GM12878 (cell line): ENCODE results near the gene SPART. TPM values are rescaled to one million over a fixed set of nuclear protein-coding genes. Genes with fewer than 3 reads are reported as not detected.

ENCODE experiments used
- ATAC-seq: fragments of 200-7000 bp; cut with Tn5 transposase; 3 replicates; pipeline ENCODE4 v1.9.1; 2020; ENCODE audit warnings: mild to moderate bottlenecking, moderate library complexity
- BruUV-seq: library from RNA; stranded (reverse); fragments of 400-500 nt; replicated peaks from 2 replicates; lab custom pipeline; 2021; lab: Mats Ljungman, UMichigan
- CTCF ChIA-PET: fragments of 300-600 bp; sonication (Branson Sonifier 250); formaldehyde crosslinking; extraction: SDS; loops from one replicate; lab custom pipeline; 2021; ENCODE audit warnings: inconsistent platforms; lab: Yijun Ruan, JAX
- POLR2A ChIA-PET: fragments of 350-600 bp; formaldehyde crosslinking; extraction: SDS; loops from one replicate; lab custom pipeline; 2021; ENCODE audit warnings: inconsistent platforms; lab: Charles Lee
- RAD21 ChIA-PET: fragments of 300-600 bp; sonication (Branson Sonifier 250); formaldehyde crosslinking; loops from one replicate; lab custom pipeline; 2023; ENCODE audit warnings: antibody characterized with exemption; ENCODE audit not compliant: unreplicated experiment; lab: Charles Lee
- SMC1A ChIA-PET: fragments of 300-600 bp; sonication (Branson Sonifier 250); formaldehyde crosslinking; loops from one replicate; lab custom pipeline; 2023; ENCODE audit not compliant: unreplicated experiment, uncharacterized antibody; lab: Charles Lee
- DNase-seq: peaks from one replicate; pipeline ENCODE4 v3.0.0-alpha.2; 2011; ENCODE audit warnings: low read depth, low spot score
- FAIRE-seq: peaks from 3 replicates; lab custom pipeline; 2011; peaks lifted over from hg19 to GRCh38; lab: Jason Lieb, UNC
- H2AFZ ChIP-seq: 2 replicates; pipeline ENCODE4 v1.6.0; 2011; ENCODE audit warnings: low read depth, low read length, control low read depth; ENCODE audit not compliant: control insufficient read depth
- H3K27ac ChIP-seq: 2 replicates; pipeline ENCODE4 v1.5.1; 2011; ENCODE audit warnings: control low read depth; ENCODE audit not compliant: control insufficient read depth, insufficient read depth
- H3K27me3 ChIP-seq, 2 experiments: replicated peaks in 1 of 2; 2 replicates each; pipeline versions ENCODE4 v1.6.0 to v1.6.1; 2011; ENCODE audit warnings: low read length in 1 of 2; ENCODE audit not compliant: control insufficient read depth in 2 of 2, insufficient read depth in 2 of 2
- H3K36me3 ChIP-seq, 2 experiments: 2 replicates each; pipeline ENCODE4 v1.5.1; 2011; ENCODE audit warnings: low read length in 1 of 2; ENCODE audit not compliant: control insufficient read depth in 2 of 2, insufficient read depth in 2 of 2
- H3K4me1 ChIP-seq: 2 replicates; pipeline ENCODE4 v1.6.1; 2011; ENCODE audit warnings: mild to moderate bottlenecking, low read length, moderate library complexity, mixed read lengths; ENCODE audit not compliant: control insufficient read depth, insufficient read depth
- H3K4me2 ChIP-seq: 2 replicates; pipeline ENCODE4 v1.6.0; 2011; ENCODE audit warnings: control low read depth; ENCODE audit not compliant: control insufficient read depth, insufficient read depth
- H3K4me3 ChIP-seq: fragments of 200-600 bp; sonication (generic); 2 replicates; pipeline ENCODE4 v1.5.1; 2016
- H3K79me2 ChIP-seq: 2 replicates; pipeline ENCODE4 v1.6.0; 2011; ENCODE audit warnings: low read length; ENCODE audit not compliant: control insufficient read depth, insufficient read depth
- H3K9ac ChIP-seq: 2 replicates; pipeline ENCODE4 v1.8.0; 2011; ENCODE audit warnings: low read length, control low read depth, mixed read lengths; ENCODE audit not compliant: control insufficient read depth, insufficient read depth
- H3K9me3 ChIP-seq: replicated peaks from 3 replicates; pipeline ENCODE4 v1.5.1; 2011; ENCODE audit warnings: mild to moderate bottlenecking, low read length; ENCODE audit not compliant: control insufficient read depth, insufficient read depth
- H4K20me1 ChIP-seq: 2 replicates; pipeline ENCODE4 v1.6.0; 2011; ENCODE audit not compliant: control insufficient read depth, insufficient read depth
- EED ChIP-seq: sonication (generic); IDR thresholded peaks from 2 replicates; pipeline ENCODE4 v1.6.1; 2016; ENCODE audit warnings: antibody characterized with exemption, low read depth
- MYB ChIP-seq: fragments of 150-350 bp; IDR thresholded peaks from 2 replicates; pipeline ENCODE4 v1.6.1; 2014; ENCODE audit warnings: mild to moderate bottlenecking, low read depth, low read length, borderline replicate concordance
- NR2C2 ChIP-seq: IDR thresholded peaks from 2 replicates; pipeline ENCODE4 v1.6.1; 2011; ENCODE audit warnings: borderline replicate concordance, low read depth; ENCODE audit not compliant: control insufficient read depth, insufficient read length
- SMARCA5 ChIP-seq: fragments of 450-650 bp; IDR thresholded peaks from 2 replicates; pipeline ENCODE4 v1.6.1; 2017; ENCODE audit warnings: mild to moderate bottlenecking
- SPI1 ChIP-seq: IDR thresholded peaks from 2 replicates; pipeline ENCODE4 v1.6.1; 2011; ENCODE audit warnings: low read depth, mild to moderate bottlenecking, low read length, moderate library complexity, borderline replicate concordance; ENCODE audit not compliant: insufficient read depth
- ZBTB33 ChIP-seq: fragments of 450-650 bp; IDR thresholded peaks from 2 replicates; pipeline ENCODE4 v1.6.1; 2017; ENCODE audit warnings: mild to moderate bottlenecking
- ZZZ3 ChIP-seq: IDR thresholded peaks from 2 replicates; pipeline ENCODE4 v1.6.1; 2011; ENCODE audit warnings: low read depth; ENCODE audit not compliant: control insufficient read depth, insufficient read length
- WGBS: methylation state at CpG from one replicate; pipeline ENCODE4 v1.1.6; 2016; ENCODE audit warnings: low lambda C conversion rate; ENCODE audit not compliant: insufficient replicate concordance, insufficient coverage; ENCODE audit errors: missing lambda C conversion rate; 5-methylcytosine and 5-hydroxymethylcytosine counted together
- in situ Hi-C: fragments of 300-500 bp; cut with MboI; formaldehyde crosslinking; loops from 9 replicates; pipeline ENCODE4 v1.14.3; 2018; ENCODE audit warnings: mixed read lengths
- intact Hi-C: fragments of 100-400 bp; cut with micrococcal nuclease; formaldehyde crosslinking; loops from one replicate; pipeline ENCODE4 v1.14.2; 2022; ENCODE audit not compliant: unreplicated experiment
- polyA plus RNA-seq, 11 experiments: library from polyadenylated mRNA; depleted of rRNA in 4 of 11; unstranded in 6 of 11; stranded (reverse) in 5 of 11; fragments of >200 nt; fragmentation: Nextera tagmentation in 4 of 11; fragmentation: Illumina TruSeq in 1 of 11; extraction: Ambion mirVana in 4 of 11; extraction: Trizol in 1 of 11; gene quantifications; 1 replicate in 1 of 11; 2 replicates in 10 of 11; pipeline versions ENCODE4 v1.2.1 to v1.2.3, GENCODE V29; 2011 to 2016; ENCODE audit warnings: inconsistent platforms in 2 of 11, missing spikeins in 2 of 11, low read depth in 1 of 11
- total RNA-seq, 4 experiments: library from RNA; depleted of rRNA in 3 of 4; stranded (reverse); fragments of >200 nt in 3 of 4; fragmentation: Illumina TruSeq in 1 of 4; extraction: Trizol in 1 of 4; gene quantifications; 2 replicates each; pipeline versions ENCODE4 v1.2.1 to v1.2.3, GENCODE V29; 2013 to 2021
- TF ChIP-seq, protein P1 (sequence below): IDR thresholded peaks from 2 replicates; pipeline ENCODE4 v1.6.1; 2012; ENCODE audit warnings: low read depth, low read length, improper control_type of control experiment
- TF ChIP-seq, protein P2 (sequence below): fragments of 450-650 bp; IDR thresholded peaks from 2 replicates; pipeline ENCODE4 v1.6.1; 2014; ENCODE audit warnings: mild to moderate bottlenecking

SPART gene
- total and polyA plus RNA-seq, 10 of the 15 experiments (the other 5 are each of a cell fraction or from before 2014, with no cell fraction given) = 17.6 to 74.6 (median 42.1) TPM

DNA sequence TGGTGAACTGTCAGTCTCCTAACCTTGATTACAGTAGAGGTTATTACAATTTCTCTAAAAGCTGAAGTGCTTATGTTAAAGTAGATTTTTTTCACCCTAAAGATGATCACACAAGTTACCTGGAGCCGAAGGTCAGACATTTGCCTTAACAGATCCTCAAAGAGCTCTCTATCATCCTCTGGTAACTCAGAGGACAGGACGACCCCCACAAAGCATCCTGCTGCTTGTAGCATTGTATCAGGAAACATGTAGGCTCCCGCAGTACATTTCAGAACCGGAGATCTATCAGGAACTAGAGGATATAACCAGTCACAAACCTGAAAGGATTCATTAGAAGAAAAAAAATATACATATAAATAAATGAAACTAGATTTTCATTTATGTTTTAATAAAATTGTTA lies 14.9 kb downstream of the SPART start (continued):
- TF ChIP-seq, protein P1, sequence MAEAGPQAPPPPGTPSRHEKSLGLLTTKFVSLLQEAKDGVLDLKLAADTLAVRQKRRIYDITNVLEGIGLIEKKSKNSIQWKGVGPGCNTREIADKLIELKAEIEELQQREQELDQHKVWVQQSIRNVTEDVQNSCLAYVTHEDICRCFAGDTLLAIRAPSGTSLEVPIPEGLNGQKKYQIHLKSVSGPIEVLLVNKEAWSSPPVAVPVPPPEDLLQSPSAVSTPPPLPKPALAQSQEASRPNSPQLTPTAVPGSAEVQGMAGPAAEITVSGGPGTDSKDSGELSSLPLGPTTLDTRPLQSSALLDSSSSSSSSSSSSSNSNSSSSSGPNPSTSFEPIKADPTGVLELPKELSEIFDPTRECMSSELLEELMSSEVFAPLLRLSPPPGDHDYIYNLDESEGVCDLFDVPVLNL = no peak

DNA sequence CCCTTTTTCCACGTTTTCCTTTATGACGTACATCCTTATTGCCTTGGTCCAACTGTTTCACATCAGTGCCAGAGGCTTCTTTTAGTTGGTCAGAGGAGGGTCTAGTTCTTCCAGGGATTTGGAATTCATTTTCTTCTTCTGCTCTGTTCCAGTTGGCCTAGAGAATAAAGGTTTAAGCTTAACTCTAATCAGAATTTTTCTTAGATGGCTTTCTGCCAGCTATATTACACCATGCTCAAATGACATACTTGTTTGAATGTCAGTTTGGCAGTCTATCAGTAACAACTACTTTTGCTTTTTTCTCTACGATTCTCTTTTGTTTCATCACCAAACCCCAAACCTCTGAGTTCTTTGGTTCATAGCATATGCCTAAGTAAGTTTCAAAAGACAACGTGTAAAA lies 16.8 kb downstream of the SPART start:
- ATAC-seq (no peak), DNase-seq (no peak), FAIRE-seq (no peak)
- ChIA-PET RAD21 (no interaction called here), POLR2A (no interaction called here), CTCF (interaction anchor here (1.4 kb wide), 1 partner anchor 18 kb away, joined by 4 read pairs; no protein-coding TSS in a partner anchor), SMC1A (interaction anchor here (0.6 to 4.9 kb wide), 4 partner anchors 12 to 37 kb away, joined by 3 to 21 read pairs (median 4); no protein-coding TSS in a partner anchor)
- intact Hi-C loops = no loop called here
- H3K9ac ChIP-seq = no peak overlapping the region
- H4K20me1 ChIP-seq = no peaks in the 10 kb centered on the region
- H3K79me2 ChIP-seq = no peaks in the 10 kb centered on the region
- no peak overlapping the region for H3K4me2 ChIP-seq
- no peaks in the 10 kb centered on the region for H3K9me3 ChIP-seq
- no peak overlapping the region for H3K4me3 ChIP-seq
- BruUV-seq = no TSS peak
- H3K4me1 ChIP-seq = no peaks in the 10 kb centered on the region
- H2AFZ ChIP-seq = no peak overlapping the region
- H3K27me3 ChIP-seq = no peaks in the 10 kb centered on the region
- no peak overlapping the region for H3K27ac ChIP-seq
- TF ChIP-seq SMARCA5 (no peak), SPI1 (no peak), EED (no peak), ZBTB33 (no peak), MYB (no peak), NR2C2 (no peak), ZZZ3 (no peak)
- TF ChIP-seq, protein P2, sequence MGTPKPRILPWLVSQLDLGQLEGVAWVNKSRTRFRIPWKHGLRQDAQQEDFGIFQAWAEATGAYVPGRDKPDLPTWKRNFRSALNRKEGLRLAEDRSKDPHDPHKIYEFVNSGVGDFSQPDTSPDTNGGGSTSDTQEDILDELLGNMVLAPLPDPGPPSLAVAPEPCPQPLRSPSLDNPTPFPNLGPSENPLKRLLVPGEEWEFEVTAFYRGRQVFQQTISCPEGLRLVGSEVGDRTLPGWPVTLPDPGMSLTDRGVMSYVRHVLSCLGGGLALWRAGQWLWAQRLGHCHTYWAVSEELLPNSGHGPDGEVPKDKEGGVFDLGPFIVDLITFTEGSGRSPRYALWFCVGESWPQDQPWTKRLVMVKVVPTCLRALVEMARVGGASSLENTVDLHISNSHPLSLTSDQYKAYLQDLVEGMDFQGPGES = no peak
- 16% methylated on average over 4 of the region's 4 CpGs for WGBS
- in situ Hi-C loops = no loop called here
- H3K36me3 ChIP-seq = no peaks in the 10 kb centered on the region; a peak in 1 of 4 replicates
